WI38 (cell line): ENCODE measurements around the gene LGR5.
"Not testable (repeated sequence)": the region's sequence is repeated elsewhere in the genome, so short reads cannot be mapped to it uniquely, and the experiment has no call there.

ENCODE experiments used
- H3K4me3 ChIP-seq: 2 replicates; pipeline ENCODE4 v1.5.1; 2011; ENCODE audit warnings: low read depth, mild to moderate bottlenecking, control low read depth, low read length
- TF ChIP-seq, protein P1 (sequence below): IDR thresholded peaks from 2 replicates; pipeline ENCODE4 v1.5.1; 2012; ENCODE audit warnings: low read depth, mild to moderate bottlenecking, control low read depth, low read length

Gene LGR5

DNA sequence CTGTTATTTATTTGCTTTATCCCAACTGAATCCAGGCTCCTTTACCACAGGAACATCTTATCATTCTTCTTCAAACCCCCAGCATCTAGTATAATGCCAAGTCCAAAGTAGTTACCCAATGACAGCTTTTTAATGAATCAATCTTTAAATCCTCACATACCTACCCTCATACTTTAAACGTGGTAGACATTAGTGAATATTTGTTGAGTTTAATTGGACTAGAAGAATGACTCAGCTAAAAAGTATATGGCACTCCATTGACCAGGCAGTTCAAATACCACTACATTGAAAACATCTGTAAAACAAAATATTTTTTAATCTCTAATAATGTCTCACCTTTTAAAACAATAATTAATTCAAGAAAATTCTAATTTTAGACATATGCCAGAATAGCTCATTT, 125.9 kb downstream of the LGR5 start:
- TF ChIP-seq, protein P1, sequence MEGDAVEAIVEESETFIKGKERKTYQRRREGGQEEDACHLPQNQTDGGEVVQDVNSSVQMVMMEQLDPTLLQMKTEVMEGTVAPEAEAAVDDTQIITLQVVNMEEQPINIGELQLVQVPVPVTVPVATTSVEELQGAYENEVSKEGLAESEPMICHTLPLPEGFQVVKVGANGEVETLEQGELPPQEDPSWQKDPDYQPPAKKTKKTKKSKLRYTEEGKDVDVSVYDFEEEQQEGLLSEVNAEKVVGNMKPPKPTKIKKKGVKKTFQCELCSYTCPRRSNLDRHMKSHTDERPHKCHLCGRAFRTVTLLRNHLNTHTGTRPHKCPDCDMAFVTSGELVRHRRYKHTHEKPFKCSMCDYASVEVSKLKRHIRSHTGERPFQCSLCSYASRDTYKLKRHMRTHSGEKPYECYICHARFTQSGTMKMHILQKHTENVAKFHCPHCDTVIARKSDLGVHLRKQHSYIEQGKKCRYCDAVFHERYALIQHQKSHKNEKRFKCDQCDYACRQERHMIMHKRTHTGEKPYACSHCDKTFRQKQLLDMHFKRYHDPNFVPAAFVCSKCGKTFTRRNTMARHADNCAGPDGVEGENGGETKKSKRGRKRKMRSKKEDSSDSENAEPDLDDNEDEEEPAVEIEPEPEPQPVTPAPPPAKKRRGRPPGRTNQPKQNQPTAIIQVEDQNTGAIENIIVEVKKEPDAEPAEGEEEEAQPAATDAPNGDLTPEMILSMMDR = no peak
- H3K4me3 ChIP-seq = no peak overlapping the region

DNA sequence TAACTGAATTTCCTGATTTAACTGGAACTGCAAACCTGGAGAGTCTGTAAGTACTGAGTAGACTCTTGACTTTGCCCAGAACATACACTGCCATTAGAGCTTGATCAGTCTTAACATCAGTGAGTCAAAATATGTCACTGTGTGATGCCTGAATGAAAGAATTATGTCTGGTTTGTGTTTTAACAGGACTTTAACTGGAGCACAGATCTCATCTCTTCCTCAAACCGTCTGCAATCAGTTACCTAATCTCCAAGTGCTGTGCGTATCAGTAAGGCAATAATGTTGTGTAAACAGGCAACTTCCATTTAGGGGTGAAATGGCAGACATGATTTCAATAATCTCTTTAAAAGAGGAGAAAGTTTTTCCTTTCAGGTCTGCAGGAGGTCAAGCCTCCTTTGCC, 127.1 kb downstream of the LGR5 start:
- TF ChIP-seq, protein P1 = no peak
- H3K4me3 ChIP-seq = no peak overlapping the region

DNA sequence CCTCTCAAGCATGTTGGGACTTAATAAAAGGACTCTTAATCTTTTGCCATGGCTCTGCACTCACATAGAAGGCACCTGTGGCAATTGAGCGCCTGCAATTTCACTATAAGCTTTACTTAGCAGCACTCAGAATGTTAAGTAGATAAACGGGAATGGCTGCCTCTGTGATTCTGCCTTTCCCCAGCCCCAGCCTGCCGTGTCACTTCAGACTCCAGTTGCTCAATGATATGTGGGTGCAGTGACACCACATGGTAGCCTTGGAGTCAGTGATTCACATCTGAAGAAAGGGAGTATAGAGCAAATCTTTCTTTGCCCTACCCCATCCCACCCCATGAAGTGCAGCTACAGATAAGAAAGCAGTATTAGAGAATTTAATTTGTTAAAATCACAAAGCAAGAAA, 127.9 kb downstream of the LGR5 start:
- TF ChIP-seq, protein P1 = no peak
- no peak overlapping the region for H3K4me3 ChIP-seq

DNA sequence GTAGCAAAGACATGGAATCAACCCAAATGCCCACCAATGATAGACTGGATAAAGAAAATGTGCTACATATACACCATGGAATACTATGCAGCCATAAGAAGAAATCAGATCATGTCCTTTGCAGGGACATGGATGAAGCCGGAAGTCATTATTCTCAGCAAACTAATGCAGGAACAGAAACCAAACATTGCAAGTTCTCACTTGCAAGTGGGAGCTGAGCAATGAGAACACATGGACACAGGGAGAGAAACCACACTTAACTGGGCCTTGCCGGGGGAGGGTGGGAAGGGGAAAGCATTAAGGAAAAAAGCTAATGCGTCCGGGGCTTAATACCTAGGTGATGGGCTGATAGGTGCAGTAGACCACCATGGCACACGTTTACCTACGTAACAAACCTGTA, 130.3 kb downstream of the LGR5 start:
- H3K4me3 ChIP-seq = not testable (repeated sequence)

DNA sequence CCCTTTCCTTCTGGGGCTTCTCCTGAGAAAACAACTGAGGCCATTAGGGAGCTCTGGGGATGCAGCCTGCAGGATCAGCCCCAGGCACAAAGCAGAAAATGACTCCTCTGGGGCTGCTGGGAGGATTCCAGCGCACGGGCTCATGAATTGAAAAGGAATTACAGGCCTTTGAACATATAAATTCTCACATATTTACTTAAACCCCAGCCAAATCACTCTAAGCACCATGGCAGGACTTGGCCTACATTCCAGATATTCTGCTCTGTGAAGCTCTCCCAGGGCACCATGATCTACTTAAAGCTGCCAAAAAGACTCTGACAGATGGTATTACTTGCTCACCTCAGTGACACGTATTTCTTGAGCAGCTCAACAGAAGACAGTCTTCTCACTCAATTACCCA, 136.9 kb downstream of the LGR5 start:
- TF ChIP-seq, protein P1 = no peak
- no peak overlapping the region for H3K4me3 ChIP-seq

DNA sequence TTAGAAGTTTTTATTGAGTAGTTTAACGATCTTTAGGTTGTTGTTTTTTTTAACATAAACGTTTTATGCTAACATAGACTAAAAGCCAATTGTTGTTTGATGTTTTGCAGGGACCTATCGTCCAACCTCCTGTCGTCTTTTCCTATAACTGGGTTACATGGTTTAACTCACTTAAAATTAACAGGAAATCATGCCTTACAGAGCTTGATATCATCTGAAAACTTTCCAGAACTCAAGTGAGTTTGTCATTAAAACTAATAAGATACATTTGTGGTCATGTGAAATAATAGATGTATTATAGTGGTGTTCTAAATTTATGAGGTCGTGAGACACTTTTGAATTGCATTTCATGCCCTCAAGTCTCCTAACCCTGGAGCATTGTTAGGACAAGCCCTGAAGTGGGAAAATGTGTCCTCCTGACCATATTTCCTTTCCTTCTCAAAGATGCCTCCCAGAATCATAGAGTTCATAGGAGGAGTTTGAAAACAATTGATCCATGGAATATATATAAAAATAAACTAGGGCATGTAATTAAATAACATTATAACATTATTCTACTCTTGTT, 139.2 kb downstream of the LGR5 start:
- TF ChIP-seq, protein P1 = no peak
- H3K4me3 ChIP-seq = no peak overlapping the region

DNA sequence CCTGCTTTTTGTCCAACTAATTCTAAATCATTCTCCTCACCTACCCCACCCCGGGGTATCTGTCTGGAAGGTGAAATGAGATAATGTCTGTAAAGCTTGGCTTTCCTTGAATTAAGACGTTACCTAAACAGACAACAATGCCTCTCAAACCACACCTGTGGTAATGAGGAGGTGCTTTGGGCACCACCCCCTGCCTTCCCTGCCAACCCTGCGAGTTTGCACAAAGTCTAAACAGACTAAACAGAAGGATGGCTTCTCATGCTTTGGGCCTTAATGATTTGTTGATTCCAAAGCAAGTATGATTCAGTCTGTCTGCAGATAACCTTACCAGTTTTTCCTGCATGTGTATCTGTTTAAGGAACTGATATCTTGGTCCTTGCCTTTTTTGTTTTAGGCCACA, 141.6 kb downstream of the LGR5 start:
- TF ChIP-seq, protein P1 = no peak
- H3K4me3 ChIP-seq = no peak overlapping the region

DNA sequence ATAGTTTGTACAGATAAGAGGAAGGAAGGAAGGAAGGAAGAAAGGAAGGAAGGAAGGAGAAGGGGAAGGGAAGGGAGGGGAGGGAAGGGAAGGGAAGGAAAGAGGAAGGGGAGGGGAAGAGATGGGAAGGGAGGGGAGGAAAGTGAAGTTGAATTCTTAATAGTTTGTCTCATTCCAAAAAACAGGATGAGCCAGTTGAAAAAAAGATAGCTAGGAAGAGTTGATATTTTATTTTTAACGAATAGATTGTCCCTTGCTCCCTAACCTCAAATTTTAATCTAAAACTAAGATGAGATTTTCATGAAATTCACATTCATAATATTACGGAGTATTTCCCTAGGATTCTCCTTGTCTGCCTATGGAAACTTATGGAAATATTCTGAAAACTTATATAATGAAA, 143.3 kb downstream of the LGR5 start:
- TF ChIP-seq, protein P1 = no peak
- H3K4me3 ChIP-seq = no peak overlapping the region
